SK-N-SH (cell line): ENCODE data around the gene PAF1. TPM values are rescaled to one million over a fixed set of nuclear protein-coding genes. Genes with fewer than 3 reads are reported as not detected.

Experiments
- CTCF ChIA-PET: fragments of 300-600, 350-600 bp; formaldehyde crosslinking; extraction: SDS; loops from one replicate; lab custom pipeline; 2021; lab: Yijun Ruan, JAX
- POLR2A ChIA-PET: fragments of 350-600 bp; sonication (Branson Sonifier 250); formaldehyde crosslinking; extraction: SDS; loops from one replicate; lab custom pipeline; 2020; ENCODE audit warnings: antibody characterized with exemption, inconsistent platforms; lab: Yijun Ruan, JAX
- DNase-seq: peaks from one replicate; pipeline ENCODE4 v3.0.0; 2012
- H2AFZ ChIP-seq: fragments of 200-600 bp; sonication (generic); 2 replicates; pipeline ENCODE4 v1.8.1; 2016; ENCODE audit warnings: antibody characterized with exemption, mild to moderate bottlenecking, low read depth
- H3F3A ChIP-seq: fragments of 200-600 bp; sonication (generic); replicated peaks from 2 replicates; pipeline ENCODE3; 2016; ENCODE audit warnings: antibody characterized with exemption, mild to moderate bottlenecking; ENCODE audit not compliant: insufficient read depth
- H3K27ac ChIP-seq, 2 experiments: fragments of 200-500 bp in 1 of 2; fragments of 200-600 bp in 1 of 2; sonication (Bioruptor generic) in 1 of 2; sonication (generic), shearing (Covaris generic) in 1 of 2; 2 replicates each; pipeline versions ENCODE4 v1.5.1 to v1.6.1; 2014 to 2016; ENCODE audit warnings: low read depth in 2 of 2, inconsistent platforms in 1 of 2, low read length in 1 of 2, mild to moderate bottlenecking in 1 of 2, mixed read lengths in 1 of 2
- H3K27me3 ChIP-seq: fragments of 200-600 bp; sonication (generic), shearing (Covaris generic); 2 replicates; pipeline ENCODE4 v1.6.1; 2016; ENCODE audit warnings: mixed run types; ENCODE audit not compliant: insufficient read depth
- H3K36me3 ChIP-seq, 2 experiments: fragments of 200-500 bp in 1 of 2; fragments of 200-600 bp in 1 of 2; sonication (Bioruptor generic) in 1 of 2; sonication (generic) in 1 of 2; replicated peaks in 1 of 2; 2 replicates each; pipeline versions ENCODE3 to v1.5.1; 2014 to 2016; ENCODE audit warnings: low read length in 1 of 2, mild to moderate bottlenecking in 1 of 2; ENCODE audit not compliant: insufficient read depth in 2 of 2, control insufficient read depth in 1 of 2
- H3K4me1 ChIP-seq, 2 experiments: fragments of 200-500 bp in 1 of 2; fragments of 200-600 bp in 1 of 2; sonication (Bioruptor generic) in 1 of 2; sonication (generic), shearing (Covaris generic) in 1 of 2; 2 replicates each; pipeline versions ENCODE4 v1.5.1 to v1.6.1; 2014 to 2016; ENCODE audit warnings: low read depth in 1 of 2, low read length in 1 of 2, mixed run types in 1 of 2; ENCODE audit not compliant: insufficient read depth in 2 of 2, control insufficient read depth in 1 of 2
- H3K4me2 ChIP-seq: fragments of 200-600 bp; sonication (generic), shearing (Covaris generic); 2 replicates; pipeline ENCODE4 v1.6.1; 2017; ENCODE audit warnings: mixed run types
- H3K4me3 ChIP-seq, 2 experiments: fragments of 200-500 bp in 1 of 2; fragments of 200-600 bp in 1 of 2; sonication (Bioruptor generic) in 1 of 2; sonication (generic), shearing (Covaris generic) in 1 of 2; 2 replicates each; pipeline versions ENCODE4 v1.5.1 to v1.8.1; 2014 to 2016; ENCODE audit warnings: low read depth in 2 of 2, inconsistent platforms in 1 of 2, low read length in 1 of 2, mild to moderate bottlenecking in 1 of 2, mixed read lengths in 1 of 2, moderate library complexity in 1 of 2
- H3K79me2 ChIP-seq: fragments of 200-600 bp; sonication (generic); 2 replicates; pipeline ENCODE4 v1.8.1; 2017; ENCODE audit warnings: mild to moderate bottlenecking; ENCODE audit not compliant: insufficient read depth
- H3K9ac ChIP-seq: fragments of 200-600 bp; sonication (generic); 2 replicates; pipeline ENCODE4 v1.6.1; 2017; ENCODE audit warnings: mixed run types
- H3K9me2 ChIP-seq: fragments of 200-600 bp; sonication (generic); 2 replicates; pipeline ENCODE4 v1.6.1; 2017; ENCODE audit warnings: mixed run types
- H3K9me3 ChIP-seq: fragments of 200-600 bp; sonication (generic); 2 replicates; pipeline ENCODE4 v1.6.1; 2017; ENCODE audit warnings: mixed run types, mild to moderate bottlenecking, moderate library complexity
- H4K20me1 ChIP-seq: fragments of 200-600 bp; sonication (generic); 2 replicates; pipeline ENCODE4 v1.6.1; 2017; ENCODE audit warnings: mild to moderate bottlenecking, mixed run types; ENCODE audit not compliant: insufficient read depth
- CHD2 ChIP-seq: fragments of 150-350 bp; IDR thresholded peaks from 2 replicates; pipeline ENCODE4 v1.6.1; 2018; ENCODE audit warnings: low read length; ENCODE audit not compliant: partially characterized antibody
- FOXM1 ChIP-seq: IDR thresholded peaks from 2 replicates; pipeline ENCODE4 v1.4.0; 2012; ENCODE audit warnings: low read depth, mild to moderate bottlenecking
- GABPA ChIP-seq: IDR thresholded peaks from 2 replicates; pipeline ENCODE4 v1.4.0; 2012; ENCODE audit warnings: low read depth, mild to moderate bottlenecking
- NRF1 ChIP-seq: IDR thresholded peaks from 2 replicates; pipeline ENCODE4 v1.6.1; 2012; ENCODE audit warnings: low read depth, mild to moderate bottlenecking, low read length
- USF2 ChIP-seq: fragments of 150-350 bp; IDR thresholded peaks from 2 replicates; pipeline ENCODE4 v1.6.1; 2017; ENCODE audit warnings: antibody characterized with exemption, low read length, low read depth, borderline replicate concordance
- WGBS: methylation state at CpG from one replicate; pipeline ENCODE4 v1.1.6; 2017; ENCODE audit warnings: low lambda C conversion rate; 5-methylcytosine and 5-hydroxymethylcytosine counted together
- polyA plus RNA-seq, 3 experiments: library from polyadenylated mRNA; depleted of rRNA; stranded (reverse); fragments of >200 nt; gene quantifications; 2 replicates each; pipeline ENCODE4 v1.2.3, GENCODE V29; 2012
- TF ChIP-seq, protein P1 (sequence below): IDR thresholded peaks from 2 replicates; pipeline ENCODE4 v1.4.0; 2012; ENCODE audit warnings: low read depth, borderline replicate concordance
- TF ChIP-seq, protein P2 (sequence below): IDR thresholded peaks from 2 replicates; pipeline ENCODE4; 2012

Gene PAF1
- polyA plus RNA-seq, 1 of the 3 experiments (the other 2 are of a cell fraction): 65.3 TPM

GRCh38 chr19:39402346-39403300, 11.7 kb upstream of the PAF1 start (continued):
- TF ChIP-seq, protein P1, sequence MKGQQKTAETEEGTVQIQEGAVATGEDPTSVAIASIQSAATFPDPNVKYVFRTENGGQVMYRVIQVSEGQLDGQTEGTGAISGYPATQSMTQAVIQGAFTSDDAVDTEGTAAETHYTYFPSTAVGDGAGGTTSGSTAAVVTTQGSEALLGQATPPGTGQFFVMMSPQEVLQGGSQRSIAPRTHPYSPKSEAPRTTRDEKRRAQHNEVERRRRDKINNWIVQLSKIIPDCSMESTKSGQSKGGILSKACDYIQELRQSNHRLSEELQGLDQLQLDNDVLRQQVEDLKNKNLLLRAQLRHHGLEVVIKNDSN: peak; percentile 35; the same call in 1 of the 2 replicates
- no peak for TF ChIP-seq FOXM1
- TF ChIP-seq GABPA: no peak; the same call in none of the 2 replicates
- TF ChIP-seq CHD2: peak; percentile 50
- TF ChIP-seq NRF1: peak; percentile 58
- TF ChIP-seq USF2: no peak

DNA sequence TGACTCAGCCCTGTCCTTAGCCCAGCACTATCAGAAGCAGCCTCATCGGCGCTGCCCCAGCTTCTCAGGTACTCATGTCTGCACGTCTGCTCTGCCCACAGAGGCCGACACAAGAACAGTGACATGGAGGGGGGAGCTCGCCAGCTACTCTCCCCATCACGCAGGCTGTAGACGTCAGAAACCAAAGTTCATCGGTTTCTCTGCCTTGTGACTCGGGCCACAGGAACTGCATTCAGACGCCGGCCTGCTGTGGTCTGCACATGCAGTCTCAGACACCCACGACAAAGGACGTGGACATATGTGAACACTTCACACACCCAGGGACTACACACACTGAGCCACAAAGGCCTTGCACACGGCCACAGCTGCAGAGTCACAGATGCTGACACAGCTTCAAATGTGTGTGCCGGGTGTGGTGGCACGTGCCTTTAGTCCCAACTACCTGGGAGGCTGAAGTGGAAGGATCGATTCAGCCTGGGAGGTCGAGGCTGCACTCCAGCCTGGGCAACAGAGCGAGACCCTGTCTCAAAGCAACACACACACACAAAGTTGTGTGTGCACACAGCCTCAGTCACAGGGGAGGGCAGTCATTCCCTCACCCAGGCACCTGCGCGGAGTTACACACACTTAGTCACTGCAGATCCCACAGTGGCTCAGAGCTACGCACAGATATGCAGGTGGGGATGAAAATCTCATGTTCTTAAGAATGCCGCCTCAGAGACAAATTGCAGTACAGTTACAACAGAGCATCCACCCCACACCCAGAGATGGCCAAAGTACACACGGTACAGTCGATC, 10.8 kb upstream of the PAF1 start:
- no peaks in the 10 kb centered on the region for H3K9me2 ChIP-seq
- 49% methylated on average over 16 of the region's 25 CpGs for WGBS
- no peaks in the 10 kb centered on the region for H3K9me3 ChIP-seq
- no peak for DNase-seq
- H3K9ac ChIP-seq: peak overlapping the region; percentile 97
- no peaks in the 10 kb centered on the region for H3K27me3 ChIP-seq
- H2AFZ ChIP-seq: peak overlapping the region; percentile 43; the same call in 1 of the 2 replicates
- peak overlapping the region in 1 of 2 experiments; percentile 41; a peak in 1 of 4 replicates for H3K4me3 ChIP-seq
- H3K4me2 ChIP-seq: peak overlapping the region; percentile 98
- H3K36me3 ChIP-seq: no peaks in the 10 kb centered on the region
- TF ChIP-seq CHD2: no peak
- TF ChIP-seq, protein P2, sequence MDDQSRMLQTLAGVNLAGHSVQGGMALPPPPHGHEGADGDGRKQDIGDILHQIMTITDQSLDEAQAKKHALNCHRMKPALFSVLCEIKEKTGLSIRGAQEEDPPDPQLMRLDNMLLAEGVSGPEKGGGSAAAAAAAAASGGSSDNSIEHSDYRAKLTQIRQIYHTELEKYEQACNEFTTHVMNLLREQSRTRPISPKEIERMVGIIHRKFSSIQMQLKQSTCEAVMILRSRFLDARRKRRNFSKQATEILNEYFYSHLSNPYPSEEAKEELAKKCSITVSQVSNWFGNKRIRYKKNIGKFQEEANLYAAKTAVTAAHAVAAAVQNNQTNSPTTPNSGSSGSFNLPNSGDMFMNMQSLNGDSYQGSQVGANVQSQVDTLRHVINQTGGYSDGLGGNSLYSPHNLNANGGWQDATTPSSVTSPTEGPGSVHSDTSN: no peak
- peaks cover 5% of the 10 kb centered on the region; the same call in 1 of the 2 replicates for H3K79me2 ChIP-seq
- H3K27ac ChIP-seq: peak overlapping the region; percentile 77 to 100
- no peaks in the 10 kb centered on the region; the same call in 1 of the 2 replicates for H4K20me1 ChIP-seq
- ChIA-PET CTCF (interaction anchor here (0.9 to 6.5 kb wide), 4 partner anchors 10 to 445 kb away, joined by 3 to 106 read pairs (median 6); partner anchors contain the start of genes FBL, MED29, PAF1 and PLEKHG2), POLR2A (interaction anchor here (1.6 to 2.3 kb wide), 2 partner anchors 10 to 33 kb away, joined by 3 to 11 read pairs; partner anchors contain the start of genes MED29 and PAF1)
- peaks cover 19 to 36% of the 10 kb centered on the region in 2 experiments; a peak in 3 of 4 replicates for H3K4me1 ChIP-seq
- peaks cover 48% of the 10 kb centered on the region for H3F3A ChIP-seq
